Activated CD8-positive, alpha-beta memory T cell treated with anti-CD3 and anti-CD28 coated beads, Interleukin-2, amount 50 U/mL, for 1 hour (primary cell): ENCODE data around the gene EFCAB12.
"Not testable (repeated sequence)": the region's sequence is repeated elsewhere in the genome, so short reads cannot be mapped to it uniquely, and the experiment has no call there.

ENCODE experiments used
- DNase-seq: peaks from one replicate; pipeline ENCODE4 v3.0.0-alpha.2; 2020; ENCODE audit errors: extremely low read depth

EFCAB12 gene

GRCh38 chr3:129393760-129394564 is 34.5 kb downstream of the EFCAB12 start:
- DNase-seq, result not testable (repeated sequence)

- DNase-seq, result no peak
Observed at GRCh38 chr3:129393271-129393670, 35.2 kb downstream of the EFCAB12 start.

- not testable (repeated sequence) for DNase-seq
Observed at GRCh38 chr3:129392106-129392887, 36.1 kb downstream of the EFCAB12 start.

- not testable (repeated sequence) for DNase-seq
Observed at GRCh38 chr3:129391583-129391982, 36.9 kb downstream of the EFCAB12 start.

- no peak for DNase-seq
Observed at GRCh38 chr3:129389572-129389937, 38.9 kb downstream of the EFCAB12 start.

GRCh38 chr3:129388791-129389571 is 39.5 kb downstream of the EFCAB12 start:
- not testable (repeated sequence) for DNase-seq

- no peak for DNase-seq
Observed at GRCh38 chr3:129387487-129387886, 40.9 kb downstream of the EFCAB12 start.

- no peak for DNase-seq
Observed at GRCh38 chr3:129386984-129387383, 41.5 kb downstream of the EFCAB12 start.

- DNase-seq, result not testable (repeated sequence)
Observed at GRCh38 chr3:129385507-129385906, 42.9 kb downstream of the EFCAB12 start.

GRCh38 chr3:129384594-129385323 is 43.7 kb downstream of the EFCAB12 start:
- DNase-seq, result no peak

- not testable (repeated sequence) for DNase-seq
Observed at GRCh38 chr3:129384103-129384502, 44.3 kb downstream of the EFCAB12 start.

- DNase-seq, result no peak
Observed at GRCh38 chr3:129383292-129383860, 45.1 kb downstream of the EFCAB12 start.

- DNase-seq, result no peak
Observed at GRCh38 chr3:129382366-129382765, 46.1 kb downstream of the EFCAB12 start.

- DNase-seq, result no peak
Observed at GRCh38 chr3:129379582-129380358, 48.7 kb downstream of the EFCAB12 start.

- no peak for DNase-seq
Observed at GRCh38 chr3:129378949-129379348, 49.5 kb downstream of the EFCAB12 start.

GRCh38 chr3:129377615-129378014 is 50.8 kb downstream of the EFCAB12 start:
- no peak for DNase-seq

GRCh38 chr3:129375099-129375498 is 53.3 kb downstream of the EFCAB12 start:
- no peak for DNase-seq

GRCh38 chr3:129371041-129371826 is 57.2 kb downstream of the EFCAB12 start:
- no peak for DNase-seq

- no peak for DNase-seq
Observed at GRCh38 chr3:129370248-129370964, 58.0 kb downstream of the EFCAB12 start.
